IPS-11a (cell line): ENCODE data around the gene ALKBH4.
"Not testable (repeated sequence)": the region's sequence is repeated elsewhere in the genome, so short reads cannot be mapped to it uniquely, and the experiment has no call there.

Experiments
- H3K4me3 ChIP-seq: one replicate; pipeline ENCODE4 v1.5.1; 2013; ENCODE audit warnings: low read depth, low read length, control low read depth

The ALKBH4 gene

DNA sequence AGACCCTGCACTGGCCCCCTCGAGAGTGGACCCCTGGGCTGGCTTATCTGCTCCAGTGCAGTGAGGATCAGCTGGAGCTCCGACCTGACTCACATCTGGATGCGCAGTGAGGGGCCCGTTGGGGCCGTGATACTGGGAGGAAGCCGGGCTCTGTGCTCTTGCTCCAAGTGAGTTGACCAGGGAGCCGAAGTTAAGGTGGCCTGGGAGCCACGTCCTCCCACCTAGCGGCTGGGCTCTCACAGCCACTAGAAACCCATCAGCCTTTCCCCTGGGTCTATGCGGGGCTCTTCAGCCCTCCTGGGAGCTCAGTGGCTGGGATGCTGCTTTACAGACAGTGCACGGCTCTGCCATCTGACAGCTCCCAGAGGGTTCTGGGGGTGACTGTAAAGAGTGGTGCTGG lies 9.1 kb downstream of the ALKBH4 start:
- H3K4me3 ChIP-seq: no peak overlapping the region

DNA sequence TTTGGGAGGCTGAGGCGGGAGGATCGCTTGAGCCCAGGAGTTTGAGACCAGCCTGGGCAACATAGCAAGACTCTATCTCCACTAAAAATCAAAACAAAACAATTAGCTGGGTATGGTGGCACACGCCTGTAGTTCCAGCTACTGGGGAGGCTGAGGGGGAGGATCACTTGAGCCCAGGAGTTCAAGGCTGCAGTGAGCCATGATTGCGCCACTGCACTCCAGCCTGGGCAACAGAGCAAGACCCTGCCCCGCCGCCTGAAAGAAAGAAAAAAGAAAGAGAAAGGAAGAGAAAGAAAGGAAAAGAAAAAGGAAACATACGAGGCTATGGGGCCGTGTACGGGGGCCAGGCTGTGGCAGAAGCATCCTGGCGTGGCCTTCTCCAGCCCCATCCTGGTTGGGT lies 9.7 kb downstream of the ALKBH4 start:
- not testable (repeated sequence) for H3K4me3 ChIP-seq

DNA sequence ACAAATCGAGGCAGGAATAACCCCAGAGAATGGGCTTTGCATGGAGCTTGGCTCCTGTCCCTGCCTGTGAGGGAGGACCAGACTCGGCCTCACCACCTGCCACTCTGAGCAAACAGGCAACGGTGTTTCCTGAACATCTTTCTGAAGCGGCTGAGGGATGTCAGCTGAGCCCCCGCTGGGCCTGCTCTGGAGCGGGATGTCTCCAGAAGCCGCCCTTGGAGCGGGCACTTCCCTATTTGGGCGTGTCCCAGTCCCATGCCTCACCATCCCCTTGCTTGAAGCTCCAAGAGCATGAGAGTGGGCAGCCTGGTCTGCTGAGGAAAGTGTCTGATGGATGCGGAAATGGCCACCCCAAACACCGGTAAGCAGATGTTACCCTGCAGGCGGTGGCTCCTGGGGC lies 10.2 kb downstream of the ALKBH4 start:
- no peak overlapping the region for H3K4me3 ChIP-seq

DNA sequence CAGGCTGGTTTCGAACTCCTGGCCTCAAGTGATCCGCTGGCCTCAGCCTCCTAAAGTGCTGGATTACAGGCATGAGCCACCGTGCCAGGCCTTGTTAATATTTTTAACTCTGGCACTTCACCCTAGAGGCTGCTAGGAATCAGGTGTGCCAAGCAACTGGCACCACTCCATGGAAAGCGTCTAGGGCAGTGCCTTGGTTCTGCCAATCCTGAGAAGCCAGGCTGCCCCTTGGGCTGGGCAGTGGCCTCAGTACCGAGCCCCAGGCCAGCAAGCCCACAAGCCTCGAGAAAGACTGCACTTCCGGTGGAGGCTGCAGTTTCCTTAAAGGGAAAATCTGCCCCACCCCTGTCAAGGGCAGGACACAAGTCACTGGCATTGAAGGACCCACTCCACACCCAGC lies 11.3 kb downstream of the ALKBH4 start:
- H3K4me3 ChIP-seq: no peak overlapping the region

DNA sequence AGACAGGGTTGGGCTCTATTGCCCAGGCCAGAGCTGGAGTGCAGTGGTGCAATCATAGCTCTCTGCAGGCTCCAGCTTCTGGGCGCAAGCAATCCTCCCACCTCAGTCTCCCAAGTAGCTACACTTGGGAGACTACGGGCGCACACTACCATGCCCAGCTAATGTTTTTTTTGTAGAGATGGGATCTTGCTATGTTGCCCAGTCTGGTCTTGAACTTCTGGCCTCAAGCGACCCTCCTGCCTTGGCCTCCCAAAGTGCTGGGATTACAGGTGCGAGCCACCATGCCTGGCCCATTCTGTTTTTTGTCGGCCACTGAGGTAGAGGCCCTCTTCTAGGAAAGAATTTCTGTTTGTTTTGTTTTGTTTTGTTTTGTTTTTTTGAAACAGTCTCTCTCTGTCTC lies 12.2 kb downstream of the ALKBH4 start:
- H3K4me3 ChIP-seq: no peak overlapping the region

DNA sequence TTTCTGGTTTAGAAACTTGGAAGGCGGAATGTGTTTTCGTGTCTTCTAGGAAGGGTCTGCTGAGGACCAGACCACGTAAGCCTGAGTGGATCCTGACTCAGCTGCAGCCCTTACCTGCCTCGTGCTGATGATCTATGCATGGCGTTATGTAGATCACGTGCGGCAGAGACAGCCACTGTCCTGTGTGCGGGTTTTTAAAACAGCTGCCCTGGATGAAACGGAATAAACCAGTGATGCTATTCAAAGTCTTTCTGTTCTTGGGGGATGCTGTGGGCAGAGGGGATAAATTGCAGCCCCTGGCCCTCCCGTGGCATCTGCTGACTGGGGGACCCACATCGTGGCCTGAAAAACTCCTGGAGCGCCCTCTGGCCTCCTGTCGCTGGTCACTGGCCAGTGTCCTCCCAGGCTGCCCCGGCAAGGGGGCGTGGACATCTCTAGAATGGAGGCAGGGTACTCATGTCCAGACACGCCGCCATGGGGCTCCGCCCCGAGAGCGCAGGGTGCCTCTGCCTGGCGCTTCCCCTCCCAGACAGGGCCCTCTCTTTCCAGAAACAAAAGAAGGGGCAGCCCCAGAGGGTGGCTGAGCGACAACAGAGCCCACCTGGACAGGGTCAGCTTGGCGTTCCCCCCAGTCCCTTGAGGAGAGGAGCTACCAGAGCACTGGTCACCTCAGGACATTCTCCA lies 13.2 kb downstream of the ALKBH4 start:
- no peak overlapping the region for H3K4me3 ChIP-seq

DNA sequence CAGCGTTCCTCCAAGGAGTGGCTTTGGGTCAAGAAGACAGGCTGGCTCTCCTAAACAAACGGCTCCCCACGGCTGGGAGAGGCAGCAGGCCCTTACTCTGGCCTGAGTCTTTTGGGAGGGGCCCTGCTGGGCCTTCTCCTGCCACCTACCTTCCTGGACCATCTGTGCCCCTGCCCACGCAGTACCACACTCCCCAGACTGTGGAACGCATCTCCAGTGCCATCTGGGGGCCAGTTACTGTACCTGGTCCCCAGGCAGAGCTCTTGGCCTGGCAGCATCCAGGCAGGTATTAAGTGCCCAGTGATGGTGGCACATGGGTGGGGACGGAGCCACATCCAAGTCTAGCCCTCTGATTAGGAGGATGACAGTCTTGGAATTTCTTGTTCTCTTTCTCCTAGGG lies 14.4 kb downstream of the ALKBH4 start:
- H3K4me3 ChIP-seq: no peak overlapping the region

DNA sequence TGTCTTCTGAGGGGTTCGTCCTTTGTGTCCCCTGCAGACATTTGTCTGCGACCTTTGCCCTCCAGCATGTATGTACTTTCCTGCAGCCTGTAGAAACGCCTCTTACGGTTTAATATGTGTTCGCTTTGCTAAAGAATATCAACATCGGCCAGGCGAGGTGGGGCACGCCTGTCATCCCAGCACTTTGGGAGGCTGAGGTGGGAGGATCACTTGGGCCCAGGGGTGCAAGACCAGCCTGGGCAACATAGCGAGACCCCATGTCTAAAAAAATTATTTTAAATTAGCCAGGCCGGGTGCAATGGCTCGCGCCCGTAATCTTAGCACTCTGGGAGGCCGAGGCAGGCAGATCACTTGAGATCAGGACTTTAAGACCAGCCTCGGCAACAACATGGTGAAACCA lies 15.5 kb downstream of the ALKBH4 start:
- H3K4me3 ChIP-seq: no peak overlapping the region

DNA sequence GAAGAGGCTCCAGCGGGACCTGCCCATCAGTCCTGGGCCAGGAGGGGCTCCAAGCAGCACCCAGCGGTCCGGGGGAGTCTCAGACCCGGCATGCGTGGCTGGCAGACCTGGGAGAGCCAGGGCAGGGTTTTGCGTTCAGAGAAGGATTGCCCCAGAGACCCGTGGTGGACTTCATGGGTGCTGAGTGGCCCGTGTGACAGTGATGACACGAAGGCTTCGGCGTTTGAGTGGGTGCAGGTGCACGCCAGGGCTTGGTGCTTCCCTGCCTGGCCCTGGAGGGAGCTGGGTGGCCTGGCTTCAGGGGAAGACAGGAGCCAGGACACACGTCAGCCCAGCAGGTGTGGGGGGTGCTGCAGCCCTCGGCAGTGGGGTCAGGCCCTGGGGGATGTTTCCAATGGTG lies 17.4 kb downstream of the ALKBH4 start:
- H3K4me3 ChIP-seq: no peak overlapping the region

DNA sequence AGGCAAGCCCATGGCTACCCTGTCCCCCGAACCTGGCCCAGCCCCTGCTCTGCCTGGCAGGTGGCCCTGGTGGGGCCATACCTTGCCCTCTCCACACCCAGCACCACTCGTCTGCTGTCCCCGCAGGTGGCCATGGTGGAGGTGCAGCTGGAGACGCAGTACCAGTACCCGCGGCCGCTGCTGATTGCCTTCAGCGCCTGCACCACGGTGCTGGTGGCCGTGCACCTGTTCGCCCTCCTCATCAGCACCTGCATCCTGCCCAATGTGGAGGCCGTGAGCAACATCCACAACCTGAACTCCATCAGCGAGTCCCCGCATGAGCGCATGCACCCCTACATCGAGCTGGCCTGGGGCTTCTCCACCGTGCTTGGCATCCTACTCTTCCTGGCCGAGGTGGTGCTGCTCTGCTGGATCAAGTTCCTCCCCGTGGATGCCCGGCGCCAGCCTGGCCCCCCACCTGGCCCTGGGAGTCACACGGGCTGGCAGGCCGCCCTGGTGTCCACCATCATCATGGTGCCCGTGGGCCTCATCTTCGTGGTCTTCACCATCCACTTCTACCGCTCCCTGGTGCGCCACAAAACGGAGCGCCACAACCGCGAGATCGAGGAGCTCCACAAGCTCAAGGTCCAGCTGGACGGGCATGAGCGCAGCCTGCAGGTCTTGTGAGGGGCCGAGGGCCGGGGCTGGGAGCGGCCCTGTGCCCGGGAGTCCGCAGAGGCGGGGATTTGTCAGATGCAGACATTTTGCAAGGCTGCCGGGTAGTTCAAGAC lies 18.1 kb downstream of the ALKBH4 start:
- H3K4me3 ChIP-seq: no peak overlapping the region

DNA sequence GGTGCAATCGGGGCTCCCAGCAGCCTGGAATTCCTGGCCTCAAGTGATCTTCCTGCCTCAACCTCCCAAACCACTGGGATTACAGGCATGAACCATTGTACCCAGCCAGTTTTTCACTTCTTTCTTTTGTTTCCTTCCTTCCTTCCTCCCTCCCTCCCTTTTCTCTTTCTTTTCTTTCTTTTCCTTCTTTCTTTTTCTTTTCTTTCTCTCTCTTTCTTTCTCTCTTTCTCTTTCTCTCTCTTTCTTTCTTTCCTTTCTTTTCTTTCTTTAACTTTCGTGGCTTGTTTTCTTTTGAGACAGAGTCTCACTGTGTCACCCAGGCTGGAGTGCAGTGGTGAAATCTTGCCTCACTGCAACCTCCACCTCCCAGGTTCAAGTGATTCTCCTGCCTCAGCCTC lies 19.0 kb downstream of the ALKBH4 start:
- H3K4me3 ChIP-seq: no peak overlapping the region

DNA sequence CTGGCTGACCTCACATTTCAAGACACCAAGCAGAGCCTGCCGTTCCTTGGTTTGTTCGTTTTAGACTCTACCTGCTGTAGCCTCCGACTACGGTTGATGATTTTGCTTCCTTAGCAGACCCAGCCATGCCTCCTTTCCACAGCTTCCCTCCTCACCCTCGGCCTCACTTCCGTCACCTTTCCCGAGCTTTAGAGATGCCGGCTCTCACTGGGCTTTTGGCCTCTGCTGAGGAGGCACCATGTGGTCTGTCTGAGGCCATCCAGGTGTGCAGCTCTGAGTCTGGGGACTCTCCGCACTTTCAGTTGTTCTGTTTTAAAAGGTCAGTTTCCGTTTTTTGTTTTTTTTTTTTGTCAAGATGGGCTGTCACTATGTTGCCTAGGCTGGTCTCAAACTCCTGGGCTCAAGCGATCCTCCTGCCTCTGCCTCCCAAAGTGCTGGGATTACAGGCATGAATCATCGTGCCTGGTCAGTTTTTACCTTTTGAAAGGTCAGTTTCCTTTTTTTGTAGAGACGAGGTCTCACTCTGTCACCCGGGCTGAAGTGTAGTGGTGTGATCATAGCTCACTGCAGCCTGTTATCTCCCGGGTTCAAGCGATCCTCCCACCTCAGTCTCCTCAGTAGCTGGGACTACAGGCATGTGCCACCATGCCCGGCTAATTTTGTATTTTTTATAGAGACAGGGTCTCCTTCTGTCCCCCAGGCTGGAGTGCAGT lies 19.5 kb downstream of the ALKBH4 start:
- no peak overlapping the region for H3K4me3 ChIP-seq

DNA sequence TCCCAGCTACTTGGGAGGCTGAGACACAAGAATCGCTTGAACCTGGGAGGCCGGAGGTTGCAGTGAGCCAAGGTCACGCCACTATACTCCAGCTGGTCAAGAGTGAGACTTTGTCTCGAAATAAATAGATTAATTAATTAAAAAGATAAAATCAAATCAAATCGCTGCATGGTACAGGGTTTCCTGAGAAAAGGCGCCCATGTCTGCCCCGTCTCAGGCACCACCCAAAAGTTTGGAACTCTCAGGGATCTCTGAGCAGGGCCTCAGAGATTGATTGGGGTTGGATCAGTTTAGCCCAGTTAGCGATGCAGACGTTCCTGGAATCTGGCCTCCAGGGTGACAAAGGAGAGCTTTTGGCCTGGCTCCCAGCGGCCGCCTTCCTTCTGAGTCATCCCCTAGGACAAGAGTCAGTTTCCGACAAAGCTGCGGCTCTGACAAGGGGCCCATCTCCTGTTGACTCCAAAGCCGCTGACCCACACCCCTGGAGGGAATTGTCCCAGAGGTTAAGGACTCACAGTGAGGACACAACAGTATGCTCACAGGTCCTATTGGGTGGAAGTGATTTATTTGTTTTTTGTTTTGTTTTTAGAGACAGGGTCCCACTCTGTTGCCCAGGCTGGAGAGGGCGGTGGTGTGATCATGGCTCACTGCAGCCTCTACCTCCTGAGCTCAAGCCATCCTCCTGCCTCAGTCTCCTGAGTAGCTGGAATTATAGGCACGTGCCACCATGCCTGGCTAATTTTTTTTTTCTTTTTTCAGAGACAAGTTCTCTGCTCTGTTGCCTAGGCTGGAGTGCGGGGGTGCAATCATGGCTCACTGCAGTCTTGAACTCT lies 24.5 kb downstream of the ALKBH4 start:
- no peak overlapping the region for H3K4me3 ChIP-seq

DNA sequence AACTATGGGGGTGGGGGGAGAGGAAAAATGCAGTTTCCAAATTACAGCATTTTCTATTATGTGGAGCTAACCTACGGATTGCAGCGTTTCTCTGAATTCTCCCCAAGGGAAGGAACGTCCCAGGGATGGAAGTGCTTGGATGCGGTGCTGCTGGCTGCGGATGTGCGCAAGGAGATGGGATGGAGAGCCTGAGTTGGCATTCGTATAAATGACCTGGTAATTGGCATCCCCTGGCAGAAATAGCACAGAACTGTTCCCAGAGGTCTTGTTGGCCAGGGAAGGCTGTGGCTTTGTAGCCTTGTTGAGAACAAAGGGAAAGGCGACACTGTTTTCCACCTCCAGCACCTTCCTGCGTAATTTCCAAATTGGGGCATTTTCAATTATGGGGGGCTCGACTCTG lies 28.5 kb downstream of the ALKBH4 start:
- no peak overlapping the region for H3K4me3 ChIP-seq

DNA sequence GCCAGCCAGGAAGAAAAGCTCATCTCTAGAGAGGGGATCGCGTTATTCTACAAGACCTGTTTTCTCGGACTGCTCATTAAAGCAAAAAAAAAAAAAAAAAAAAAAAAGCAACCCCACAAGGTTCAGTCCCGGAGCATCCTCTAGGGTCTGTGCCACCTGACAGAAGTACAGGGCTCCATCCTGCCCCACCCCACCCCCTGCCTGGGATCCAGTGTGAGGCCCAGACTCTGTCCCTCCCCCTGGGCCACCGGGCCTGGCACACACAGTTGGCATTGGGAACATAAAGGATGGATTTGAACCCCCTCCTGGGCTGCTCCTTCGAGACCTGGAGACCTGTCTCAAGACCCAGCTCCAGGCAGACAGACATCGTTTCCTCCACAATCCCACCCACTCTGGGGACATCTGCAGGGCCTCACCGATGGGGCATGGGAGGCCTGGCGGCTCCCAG lies 30.6 kb downstream of the ALKBH4 start:
- peak overlapping the region; percentile 51 for H3K4me3 ChIP-seq

DNA sequence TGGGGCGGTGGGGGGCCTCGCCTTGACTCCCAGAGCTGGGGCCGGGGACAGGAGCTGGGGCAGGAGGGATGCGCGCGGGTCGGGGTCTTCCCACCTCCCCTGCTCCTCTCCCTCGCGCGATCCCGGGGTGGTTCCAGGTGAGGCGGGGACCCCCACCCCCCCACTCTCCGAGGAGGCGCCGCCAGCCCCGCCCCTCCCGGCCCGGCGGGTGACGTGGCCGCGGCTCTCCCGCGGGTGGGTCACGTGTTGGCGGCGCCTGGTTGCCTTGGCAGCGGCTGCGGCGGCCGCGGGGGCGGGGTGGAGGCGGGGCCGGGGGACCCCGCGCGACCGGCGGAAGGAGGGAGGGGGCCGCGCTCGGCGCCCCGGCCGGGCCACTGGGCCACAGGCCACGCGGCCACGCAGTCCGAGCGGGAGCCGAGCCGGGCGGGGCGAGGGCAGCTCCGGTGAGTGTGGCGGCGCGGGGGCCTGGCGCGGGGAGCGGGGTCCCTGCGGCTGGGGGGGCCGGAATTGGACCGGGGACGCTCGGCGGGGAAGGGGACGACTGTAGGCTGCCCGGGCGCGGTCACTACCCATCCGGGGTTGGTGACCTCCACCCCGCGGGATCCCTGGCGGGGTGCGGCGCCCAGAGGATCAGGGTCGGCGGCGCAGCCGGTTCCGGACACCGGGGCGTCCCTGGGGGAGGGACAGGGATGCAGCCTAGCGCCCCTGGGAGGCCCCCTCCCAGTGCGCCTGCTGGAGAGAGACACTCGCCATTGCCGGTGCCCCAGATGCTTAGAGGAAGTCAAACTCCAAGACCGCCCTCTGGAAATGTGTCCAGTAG lies 31.2 kb downstream of the ALKBH4 start, which contains the start of gene ORAI2:
TSS of gene ORAI2 (plus strand) at position 357 of the 820 bp plus-strand sequence. CDS start 5,382 bp downstream, outside the sequence.
- peak within 1 kb of the TSS; percentile 51 for H3K4me3 ChIP-seq

DNA sequence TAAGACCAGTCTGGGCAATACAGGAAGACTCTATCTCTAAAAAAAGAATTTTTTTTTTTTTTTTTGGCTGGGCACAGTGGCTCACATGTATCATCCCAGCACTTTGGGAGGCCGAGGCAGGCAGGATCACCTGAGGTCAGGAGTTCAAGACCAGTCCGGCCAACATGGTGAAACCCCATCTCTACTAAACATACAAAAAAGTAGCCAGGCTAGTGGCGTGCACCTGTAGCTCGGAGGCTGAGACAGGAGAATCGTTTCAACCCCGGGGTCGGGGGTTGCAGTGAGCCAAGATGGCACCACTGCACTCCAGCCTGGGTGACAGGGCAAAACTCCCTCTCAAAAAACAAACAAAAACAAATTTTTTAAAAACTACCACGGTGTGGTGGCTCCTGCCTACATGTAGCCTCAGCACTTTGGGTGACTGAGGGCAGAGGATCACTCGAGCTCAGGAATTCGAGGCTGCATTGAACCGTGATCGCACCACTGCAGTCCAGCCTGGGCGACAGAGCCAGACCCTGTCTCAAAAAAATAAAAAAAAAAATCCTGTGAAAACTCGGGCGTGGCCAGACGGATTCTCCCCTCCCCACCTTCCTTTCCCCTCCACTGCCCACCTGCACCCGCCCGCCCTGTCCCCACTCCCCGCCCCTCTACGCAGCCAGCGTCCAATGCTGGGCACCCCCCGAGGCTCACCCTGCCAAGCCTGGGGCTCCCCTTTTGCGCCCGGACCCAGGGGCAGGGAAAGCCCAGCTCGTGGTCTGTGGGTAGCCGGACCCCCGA lies 32.0 kb downstream of the ALKBH4 start:
- H3K4me3 ChIP-seq: peak overlapping the region; percentile 51

DNA sequence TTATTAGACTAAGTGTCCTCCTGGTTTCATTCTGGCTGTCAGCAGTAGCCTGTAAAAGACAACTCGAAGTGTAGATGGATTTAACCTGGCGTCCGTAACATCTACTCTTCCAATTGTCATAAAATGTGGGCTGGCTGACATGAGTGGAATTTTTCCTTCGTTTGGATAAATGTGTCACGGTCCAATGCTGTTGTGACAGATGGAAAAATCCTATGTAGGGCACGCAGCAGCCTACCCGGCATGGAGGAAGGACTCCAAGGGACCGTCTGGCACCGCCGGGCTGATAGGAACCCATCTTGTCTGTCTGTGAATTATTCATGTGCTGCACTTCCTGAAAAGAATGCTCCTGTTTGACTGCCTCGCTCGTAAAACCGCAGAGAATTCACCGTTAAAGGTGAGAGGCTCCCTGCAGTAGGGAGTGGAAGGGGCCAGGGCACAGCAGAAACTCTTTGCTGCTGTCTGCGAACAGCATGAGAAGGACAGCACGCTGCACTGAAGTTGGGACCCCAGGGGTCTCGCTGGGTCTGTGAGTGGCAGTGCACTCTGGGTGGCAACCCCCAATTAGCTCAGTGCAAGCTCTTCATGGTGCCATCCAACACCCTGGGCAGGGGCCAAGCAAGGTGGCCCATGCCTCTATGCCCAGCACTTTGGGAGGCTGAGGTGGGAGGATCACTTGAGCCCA lies 32.9 kb downstream of the ALKBH4 start:
- no peak overlapping the region for H3K4me3 ChIP-seq
